Stimulated activated CD4-positive, alpha-beta T cell treated with anti-CD3 and anti-CD28 coated beads, Interleukin-2, amount 100 ng/mL, for 24 hours (primary cell): ENCODE data around the gene ASXL2.

ENCODE experiments used
- DNase-seq, 2 donors: peaks; one replicate each; pipeline ENCODE4 v3.0.0-alpha.2; 2020

ASXL2 gene

DNA sequence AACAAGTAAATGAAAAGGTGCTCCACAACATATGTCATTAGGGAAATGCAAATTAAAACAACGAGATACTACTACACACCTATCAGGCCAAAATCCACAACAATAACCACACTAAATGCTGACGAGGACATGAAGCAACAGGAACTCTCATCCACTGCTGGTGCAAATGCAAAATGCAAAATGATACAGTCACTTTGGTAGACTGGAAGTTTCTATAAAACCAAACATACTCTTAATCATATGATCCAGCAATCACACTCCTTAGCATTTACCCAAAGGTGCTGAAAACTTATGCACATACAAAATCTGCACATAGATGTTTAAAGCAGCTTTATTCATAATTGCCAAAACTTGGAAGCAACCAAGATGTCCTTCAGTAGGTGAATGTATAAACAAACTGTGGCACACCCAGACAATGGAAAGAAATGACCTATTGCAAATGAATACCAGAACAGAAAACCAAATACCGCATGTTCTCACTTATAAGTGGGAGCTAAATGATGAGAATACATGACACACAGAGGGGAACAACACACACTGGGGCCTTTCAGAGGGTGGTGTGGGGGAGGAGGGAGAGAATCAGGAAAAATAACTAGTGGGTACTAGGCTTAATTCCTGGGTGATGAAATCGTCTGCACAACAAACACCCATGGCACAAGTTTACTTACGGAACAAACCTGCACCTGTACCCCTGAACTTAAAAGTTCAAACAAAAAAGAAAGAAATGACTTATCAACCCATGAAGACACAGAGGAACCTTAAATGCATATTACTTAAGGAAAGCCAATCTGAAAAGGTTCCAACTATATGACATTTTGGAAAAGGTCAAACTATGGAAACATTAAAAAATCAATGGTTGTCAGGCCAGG lies 80.4 kb downstream of the ASXL2 start:
- peak in 1 of 2 donors; percentile 23 for DNase-seq

DNA sequence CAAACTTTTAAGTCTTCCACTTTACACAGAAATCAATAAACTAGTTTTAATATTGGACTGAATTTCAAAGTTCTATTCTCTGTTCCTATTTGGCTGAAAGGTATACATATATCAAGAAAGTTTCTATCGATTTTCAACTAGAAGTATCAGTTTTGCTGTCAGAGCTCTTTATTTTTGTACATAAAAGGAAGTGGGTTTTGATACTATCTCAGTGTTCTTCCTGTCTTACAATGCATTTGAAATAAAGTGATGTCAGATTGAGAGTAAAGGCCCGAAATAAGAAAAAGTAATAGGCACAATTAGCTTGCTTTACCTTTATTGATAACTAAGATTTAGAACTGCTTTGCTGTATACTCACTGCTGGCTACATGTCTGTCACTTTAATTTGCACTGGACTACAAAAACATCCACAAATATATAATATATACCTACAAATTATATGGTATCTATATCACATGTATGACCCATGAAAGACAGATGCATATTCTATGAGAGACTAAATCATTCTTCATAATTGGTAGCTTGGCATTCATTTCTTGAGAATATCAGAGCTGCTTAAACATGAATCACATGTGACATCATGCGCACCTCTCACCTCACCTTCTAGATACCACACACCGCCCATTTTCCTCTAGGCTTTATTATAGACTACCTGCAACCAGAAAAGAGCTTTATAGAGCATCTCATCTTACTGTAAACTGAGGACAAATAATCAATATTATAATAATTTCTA lies 83.6 kb downstream of the ASXL2 start:
- DNase-seq: no peak

DNA sequence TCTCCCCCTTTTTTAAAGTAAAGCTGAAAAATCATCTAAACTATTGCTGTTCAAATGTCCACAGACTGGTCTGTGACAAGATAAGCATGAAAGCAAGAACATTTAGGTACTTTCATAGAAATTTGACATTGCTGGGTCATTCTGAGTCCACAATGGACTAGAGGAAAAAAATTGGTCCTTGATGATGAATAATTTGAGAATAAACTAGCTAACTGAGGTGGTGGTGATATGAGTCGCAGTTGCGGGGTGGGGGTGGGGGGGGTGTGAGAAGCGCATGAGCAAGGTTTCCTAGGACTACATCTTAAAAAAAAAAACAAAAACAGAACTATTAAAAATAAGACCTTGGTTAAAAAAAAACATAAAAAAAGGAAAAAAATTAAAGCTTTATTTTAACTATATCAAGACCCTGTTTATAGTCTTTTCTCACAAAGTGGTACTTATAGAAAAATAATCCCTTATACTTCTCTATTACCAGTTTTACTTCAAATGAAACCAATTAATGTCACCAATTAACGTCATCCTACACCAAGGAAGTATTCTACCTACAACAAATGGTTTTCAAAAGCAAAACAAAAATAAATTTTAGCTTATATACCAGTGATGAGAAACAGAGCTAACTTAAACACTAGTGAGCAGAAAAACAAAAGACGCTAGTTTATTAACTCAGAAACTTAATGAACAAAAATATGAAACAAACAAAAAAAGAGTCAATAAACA lies 88.1 kb downstream of the ASXL2 start:
- DNase-seq: no peak

DNA sequence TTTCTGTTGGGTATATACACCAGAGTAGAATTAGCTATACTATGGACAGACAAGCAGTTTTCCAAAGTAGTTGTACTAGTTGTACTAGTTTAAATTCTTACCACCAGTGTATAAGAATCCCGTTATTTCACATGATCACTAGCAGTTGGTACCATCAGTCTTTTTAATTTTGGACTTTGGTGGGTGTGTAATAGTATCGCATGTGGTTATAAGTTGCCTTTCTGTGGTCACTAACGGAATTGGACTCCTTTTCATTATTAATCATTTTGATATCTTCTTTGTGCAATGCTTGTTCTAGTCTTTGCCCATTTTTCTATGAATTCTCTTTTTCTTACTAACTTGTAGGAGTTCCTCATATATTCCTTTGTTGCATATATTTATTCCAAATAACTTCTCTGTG lies 89.8 kb downstream of the ASXL2 start:
- DNase-seq: no peak

DNA sequence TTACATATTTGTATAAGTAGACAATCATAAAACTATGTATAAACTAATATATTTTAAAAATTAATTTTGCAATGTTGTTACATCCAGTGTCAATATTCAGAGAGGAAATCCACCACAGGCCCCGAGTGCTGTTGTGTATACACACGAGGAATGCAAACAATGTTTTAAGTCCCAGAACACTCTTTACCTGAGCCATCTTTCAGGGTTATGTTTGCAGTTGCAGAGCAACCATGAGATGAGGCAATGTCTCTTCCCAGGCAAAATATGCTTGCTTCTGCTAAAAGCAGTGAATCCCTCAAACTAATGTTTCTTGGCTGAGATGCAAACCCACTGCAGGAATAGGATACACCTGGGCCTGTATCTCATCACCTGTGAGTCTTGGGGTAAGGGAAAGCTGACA lies 91.3 kb downstream of the ASXL2 start:
- no peak for DNase-seq

DNA sequence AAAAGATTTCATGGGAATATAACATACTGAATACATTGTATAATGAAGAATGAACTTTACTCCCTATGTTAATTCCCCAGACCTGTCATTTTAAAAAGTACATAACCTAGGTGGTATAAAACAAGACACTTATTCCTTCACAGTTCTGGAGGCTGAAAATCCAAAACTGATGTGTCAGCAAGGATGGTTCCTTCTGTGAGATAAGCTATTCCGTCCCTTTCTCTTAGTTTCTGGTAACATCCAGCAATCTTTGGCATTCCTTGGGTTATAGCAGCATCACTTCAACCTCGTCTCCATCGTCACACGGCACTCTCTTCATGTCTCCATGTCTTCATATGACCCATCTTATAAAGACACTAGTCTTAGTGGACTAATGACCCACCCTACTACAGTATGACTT lies 93.9 kb downstream of the ASXL2 start:
- no peak for DNase-seq

DNA sequence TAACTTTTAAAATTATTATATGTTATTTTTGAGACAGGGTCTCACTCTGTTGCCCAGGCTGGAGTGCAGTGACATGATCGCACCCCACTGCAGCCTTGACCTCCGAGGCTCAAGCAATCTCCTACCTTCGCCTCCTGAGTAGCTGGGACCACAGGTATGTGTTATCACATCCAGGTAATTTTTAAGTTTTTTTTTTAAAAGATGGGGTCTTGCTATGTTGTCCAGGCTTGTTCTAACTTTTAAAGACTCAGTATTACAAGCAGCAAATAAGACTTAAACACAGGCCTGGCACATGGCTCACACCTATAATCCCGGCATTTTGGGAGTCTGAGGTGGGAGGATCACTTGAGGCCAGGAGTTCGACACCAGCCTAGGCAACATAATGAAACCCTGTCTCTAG lies 101.2 kb downstream of the ASXL2 start:
- no peak for DNase-seq

DNA sequence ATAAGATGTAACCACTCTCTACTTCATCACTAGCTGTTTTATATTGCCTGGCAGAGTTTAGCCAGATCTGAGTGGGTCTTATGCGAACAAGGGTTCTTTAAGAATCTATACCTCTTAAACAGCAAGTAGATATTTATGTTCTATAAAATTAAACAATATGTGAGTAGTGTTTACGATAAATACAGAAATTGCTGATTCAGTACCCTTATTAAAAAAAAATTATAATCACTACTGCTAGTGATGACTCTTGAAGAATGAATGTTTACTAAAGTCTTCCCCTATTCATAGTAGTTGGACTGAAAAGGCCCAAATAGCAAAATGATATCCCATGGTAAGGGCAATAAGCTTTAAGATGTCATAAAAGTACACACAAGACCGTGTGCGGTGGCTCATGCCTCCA lies 106.2 kb downstream of the ASXL2 start:
- DNase-seq: no peak

DNA sequence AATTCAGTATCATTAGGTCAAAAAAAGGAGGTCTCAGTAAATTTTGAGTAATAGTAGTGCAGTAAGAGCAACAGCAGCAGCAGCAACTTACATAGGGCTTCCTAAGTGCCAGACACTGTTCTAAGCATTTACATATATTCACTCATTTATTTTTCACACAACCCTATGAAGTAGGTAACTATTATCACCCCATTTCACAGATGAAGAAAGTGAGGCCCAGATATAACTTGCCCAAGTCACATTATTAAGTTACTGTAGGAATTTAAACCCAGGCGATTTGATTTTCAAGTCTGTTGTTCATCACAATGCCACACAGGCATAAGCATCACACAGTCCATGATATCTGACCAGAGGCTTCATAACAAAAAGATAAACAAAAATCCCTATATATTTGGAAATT lies 114.7 kb downstream of the ASXL2 start:
- no peak for DNase-seq

DNA sequence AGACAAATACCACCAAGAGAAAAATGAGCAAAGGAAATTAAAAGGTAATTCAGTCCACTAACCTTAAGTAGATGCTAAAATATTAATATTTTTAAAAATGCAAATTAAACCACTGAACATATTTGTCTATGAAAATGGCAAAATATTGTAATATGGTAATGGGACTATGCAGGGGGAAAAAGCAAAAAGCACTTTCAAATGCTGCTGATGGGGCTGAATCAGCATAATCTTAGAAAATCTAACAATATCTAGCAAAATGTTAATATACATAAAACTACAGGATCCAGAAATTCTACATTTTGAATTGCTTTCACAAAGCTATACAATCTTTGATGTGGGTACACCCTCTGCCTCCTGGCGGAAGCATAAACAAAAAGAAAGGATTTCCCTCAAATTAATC lies 118.0 kb downstream of the ASXL2 start:
- DNase-seq: no peak

DNA sequence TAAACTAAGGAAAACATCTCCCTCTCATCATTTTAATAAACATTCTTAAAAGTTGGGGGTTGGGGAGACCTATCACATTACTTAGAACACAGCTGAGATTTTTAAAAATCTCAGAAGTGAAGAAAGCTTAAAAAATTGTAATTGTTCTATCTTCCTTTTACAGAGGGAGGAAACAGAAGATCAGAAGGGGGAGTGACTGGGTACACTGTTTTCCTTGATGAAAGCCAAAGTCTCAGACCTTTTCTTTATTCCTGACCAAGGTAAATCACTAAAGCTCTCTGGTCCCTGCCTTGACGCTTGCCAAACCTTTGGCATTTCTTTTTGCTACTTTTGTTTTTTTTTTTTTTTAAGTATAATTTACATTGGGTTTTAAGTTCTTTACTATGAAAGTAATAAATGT lies 119.9 kb downstream of the ASXL2 start:
- no peak for DNase-seq

DNA sequence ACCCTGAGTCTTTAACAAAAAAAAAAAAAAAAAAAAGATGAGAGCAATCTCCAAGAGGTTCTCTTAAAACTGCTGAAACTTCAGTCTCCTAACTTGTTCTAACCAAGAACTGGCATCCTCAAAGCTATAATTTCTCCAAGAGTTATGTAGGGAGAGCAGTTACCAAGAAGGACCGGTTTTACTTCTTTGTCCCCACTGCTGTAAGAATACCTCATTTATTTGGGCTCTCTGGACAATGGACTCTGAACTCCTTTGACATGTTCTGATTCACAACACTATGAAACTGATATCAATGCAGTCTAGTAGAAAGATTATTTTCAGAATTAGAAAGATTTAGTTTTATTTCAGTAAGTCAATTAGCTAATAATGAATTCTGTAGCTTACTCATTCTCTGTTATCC lies 120.4 kb downstream of the ASXL2 start:
- DNase-seq: no peak

DNA sequence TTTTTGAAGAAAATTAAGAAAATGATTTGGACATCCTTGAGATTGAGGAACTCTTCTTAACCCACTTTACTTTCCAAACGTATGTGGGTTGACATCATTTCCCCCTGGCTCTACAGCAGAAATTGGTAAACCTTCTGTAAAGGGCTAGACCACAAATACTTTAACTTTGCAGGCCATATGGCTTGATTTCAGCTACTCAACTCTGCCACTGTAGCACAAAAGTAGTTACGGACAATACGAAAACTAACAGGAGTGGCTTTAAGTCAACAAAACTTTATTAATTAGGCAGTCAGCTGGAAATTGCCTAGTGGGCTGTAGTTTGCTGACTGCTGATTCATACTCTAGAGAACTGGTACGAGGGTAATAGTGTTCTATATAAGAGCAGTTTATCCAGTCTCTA lies 121.8 kb downstream of the ASXL2 start:
- no peak for DNase-seq

DNA sequence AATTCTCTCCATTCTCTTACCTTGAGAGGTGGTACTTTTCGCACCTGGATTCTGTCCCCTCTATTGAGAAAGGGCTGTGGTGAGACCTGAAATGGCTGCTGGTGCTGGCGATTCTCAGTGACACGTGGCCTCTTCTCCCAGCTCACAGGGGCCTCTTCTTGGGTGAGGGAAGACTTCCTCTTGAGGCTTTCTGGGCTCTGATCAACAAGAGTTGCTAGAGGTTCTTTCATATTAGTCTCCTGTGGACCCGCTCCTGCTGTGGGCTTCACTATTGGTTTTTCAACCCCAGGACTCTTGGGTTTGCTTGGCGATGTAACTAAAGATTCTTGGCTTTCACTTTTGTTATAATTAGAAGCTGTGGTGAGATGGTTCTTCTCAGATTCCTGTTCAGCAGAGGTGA lies 128.6 kb downstream of the ASXL2 start:
- DNase-seq: no peak

DNA sequence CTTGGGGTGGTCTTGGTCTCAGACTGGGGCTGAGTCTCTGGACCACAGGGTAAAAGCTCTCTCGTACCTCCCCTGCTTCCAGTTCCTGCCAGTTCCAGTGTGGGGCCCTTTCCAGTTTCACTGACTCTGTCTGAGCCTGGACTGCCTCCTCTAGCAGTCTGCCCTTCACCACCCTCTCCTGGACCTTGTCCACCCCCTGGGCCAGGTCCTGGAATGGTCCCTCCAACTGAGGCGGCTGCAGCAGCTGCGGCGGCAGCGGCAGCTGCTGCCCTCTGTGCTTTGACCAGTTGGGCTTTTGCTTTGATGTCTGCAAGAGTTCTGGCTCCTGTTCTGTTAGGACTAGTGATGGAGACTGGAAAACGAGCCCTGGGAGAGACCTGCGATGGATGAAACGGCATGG lies 134.2 kb downstream of the ASXL2 start:
- no peak for DNase-seq

DNA sequence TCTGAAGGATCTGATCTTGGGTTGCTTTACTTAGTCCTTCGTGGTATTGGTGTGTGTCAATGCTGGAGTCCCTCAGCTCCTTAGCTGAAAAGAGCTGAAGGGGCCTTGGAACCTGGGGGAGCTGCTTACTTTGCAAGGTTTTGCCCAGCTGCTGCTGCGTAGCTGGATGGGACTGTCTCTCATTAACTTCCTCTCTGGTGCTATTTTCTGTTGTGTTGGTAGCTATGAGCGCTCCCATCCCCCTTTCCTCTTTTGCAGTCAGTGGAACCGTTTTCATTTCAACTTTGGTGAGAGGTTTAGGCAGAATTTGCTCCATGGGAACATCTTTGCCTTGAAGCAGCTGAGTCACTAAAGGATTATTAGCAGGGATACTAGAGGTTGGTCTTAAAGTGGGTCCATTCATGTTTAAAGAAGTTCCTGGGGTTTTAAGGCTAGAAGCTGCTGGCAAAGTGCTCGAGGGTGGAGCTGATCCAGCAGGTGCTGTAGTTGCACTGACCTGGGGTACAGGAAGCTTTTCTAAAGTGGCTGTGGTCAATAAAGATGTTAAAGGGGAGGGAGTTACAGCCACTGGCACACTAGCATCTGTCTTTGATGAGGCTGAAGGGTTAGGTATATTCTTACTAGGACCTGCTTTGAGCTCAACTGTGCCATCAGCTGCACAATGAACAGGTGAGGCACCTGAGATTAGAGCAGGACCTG lies 135.0 kb downstream of the ASXL2 start:
- DNase-seq: no peak

DNA sequence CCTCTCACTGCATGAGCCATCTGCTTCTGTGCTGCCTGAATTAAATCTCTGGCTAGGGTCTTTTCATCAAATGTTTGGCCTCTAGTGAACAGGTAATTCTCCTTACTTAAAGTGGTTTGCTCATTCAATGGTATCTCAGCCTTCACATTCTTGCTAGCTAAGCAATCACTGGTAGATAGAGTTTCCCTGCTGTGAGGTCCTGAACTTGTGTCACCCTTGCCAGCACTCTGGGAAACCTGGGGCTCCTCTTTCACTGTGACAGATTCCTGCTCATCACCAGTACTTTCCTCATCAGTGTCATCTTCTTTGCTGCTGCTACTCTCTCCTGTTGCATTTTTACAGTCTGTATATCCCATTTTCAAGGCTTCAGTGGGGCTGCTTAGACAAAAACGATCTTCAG lies 135.8 kb downstream of the ASXL2 start:
- DNase-seq: no peak

DNA sequence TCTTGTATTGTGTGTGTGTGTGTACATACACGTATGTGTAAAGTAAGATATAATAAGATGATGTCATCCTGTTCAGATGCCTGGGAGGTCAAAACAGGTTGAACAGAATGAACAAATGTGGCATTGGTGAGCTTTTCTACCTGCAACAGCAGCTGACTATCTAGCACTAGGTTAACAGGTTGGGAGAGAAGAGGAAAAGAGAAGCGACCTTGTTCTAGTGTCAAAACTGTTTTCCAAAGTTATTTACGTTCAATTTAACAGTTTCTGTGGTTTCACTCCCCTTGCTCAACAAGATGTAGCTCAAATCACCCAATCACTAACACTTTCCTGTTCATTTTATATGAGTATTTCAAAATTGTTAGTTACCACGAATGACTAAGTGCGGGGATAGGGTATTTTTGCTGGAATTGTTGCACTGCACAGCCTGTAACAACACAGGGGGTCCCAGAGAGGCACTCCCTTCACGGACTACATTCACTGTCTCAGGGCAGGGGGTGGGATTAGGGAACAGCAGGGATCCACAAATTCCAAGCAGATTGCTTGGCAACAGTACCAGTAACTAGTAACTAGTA lies 137.4 kb downstream of the ASXL2 start:
- no peak for DNase-seq

DNA sequence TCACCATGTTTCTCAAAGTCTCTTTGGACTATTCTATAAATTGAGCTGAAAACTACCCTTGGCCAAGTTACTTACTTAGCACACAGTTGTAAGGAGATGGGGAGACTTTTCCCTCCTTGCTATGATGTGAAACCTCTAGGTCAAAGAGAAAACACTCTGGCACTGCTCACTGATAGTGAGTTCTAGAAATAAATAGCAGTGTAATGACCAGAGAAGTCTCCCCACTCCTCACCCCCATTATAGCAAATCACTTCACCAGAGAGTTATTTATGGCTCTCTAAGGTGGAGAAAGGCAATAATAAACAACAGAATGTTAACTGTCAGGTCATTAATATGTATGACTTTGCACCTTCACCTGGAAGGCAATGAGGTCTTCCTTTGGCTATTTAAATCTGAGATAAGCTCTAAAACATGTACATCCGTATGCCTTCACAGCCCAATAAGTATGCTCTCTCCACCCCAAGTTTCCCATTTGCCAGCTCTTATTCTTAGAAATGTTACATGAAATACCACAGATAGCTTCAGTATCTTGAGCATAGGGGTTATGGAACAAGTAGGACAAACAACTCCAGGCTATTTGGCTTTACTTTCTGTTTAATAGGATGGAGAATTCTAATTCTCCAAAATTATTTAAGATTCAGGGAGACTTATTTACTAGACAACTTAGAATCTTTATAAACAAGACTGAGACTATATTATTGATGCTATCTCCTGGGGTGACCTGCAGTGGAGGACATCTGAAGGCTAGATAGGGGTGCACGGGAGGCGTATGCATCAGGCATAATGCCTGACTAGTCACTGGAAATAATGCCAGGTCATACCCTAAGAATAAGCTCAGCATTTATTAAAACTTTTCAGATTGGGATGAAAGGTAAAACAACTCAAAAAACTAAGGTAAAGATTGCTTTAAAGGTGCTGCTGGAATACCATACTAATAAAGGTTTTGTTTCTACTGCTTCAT lies 139.6 kb downstream of the ASXL2 start:
- no peak for DNase-seq

DNA sequence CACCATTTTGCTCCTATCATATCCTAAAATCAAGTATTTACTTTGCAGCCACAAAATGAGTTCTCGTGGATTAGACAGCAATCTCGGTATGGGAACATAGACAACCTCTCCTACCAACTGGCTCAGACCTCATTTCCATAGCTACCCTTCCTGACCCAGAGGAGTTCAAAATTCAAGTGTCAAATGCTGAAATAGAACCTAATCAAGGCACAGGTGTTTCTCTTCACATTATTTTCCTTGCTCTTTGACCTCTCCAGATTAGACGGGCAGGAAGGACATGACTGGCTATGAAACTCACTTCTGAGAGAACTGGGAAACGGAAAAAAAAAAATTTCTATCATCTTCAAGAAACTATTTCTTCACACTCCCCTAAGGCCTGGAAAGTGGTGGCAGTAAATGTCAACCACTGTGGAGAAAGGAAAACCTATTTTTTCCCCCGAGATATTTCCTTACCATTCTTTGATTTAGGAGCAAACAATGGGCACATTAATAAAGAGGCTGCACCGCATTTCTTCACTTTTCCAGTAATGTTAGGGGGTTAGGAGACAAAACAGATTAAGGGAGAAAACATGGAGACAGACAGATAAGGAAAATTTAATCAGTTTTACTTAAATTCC lies 141.3 kb downstream of the ASXL2 start:
- no peak for DNase-seq

DNA sequence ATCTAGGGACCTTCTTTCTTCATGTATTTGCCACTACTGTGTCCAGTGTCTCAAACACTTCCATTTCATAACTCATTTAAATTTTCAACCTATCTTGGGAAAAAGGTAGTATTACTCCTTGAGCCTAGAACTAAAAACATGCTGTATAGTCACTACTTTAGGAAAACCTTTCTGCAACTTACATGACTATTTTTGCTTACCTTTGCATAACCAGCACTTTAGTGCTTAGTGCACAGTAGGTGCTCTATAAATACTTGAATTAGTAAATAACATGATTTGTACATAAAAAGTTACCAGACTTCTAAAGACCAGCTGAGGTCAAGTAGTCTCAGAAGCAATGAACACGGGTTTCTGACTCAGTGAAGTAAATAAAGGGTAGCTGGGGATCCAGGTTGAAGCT lies 142.5 kb downstream of the ASXL2 start:
- no peak for DNase-seq
